IPS-NIHi11 (cell line): ENCODE results near the gene LHPP.
A peak's percentile ranks its signal among the peaks of the same experiment; 100 is the strongest.

Experiments
- DNase-seq: peaks from one replicate; pipeline ENCODE4 v3.0.0; 2012; ENCODE audit warnings: mixed read lengths, low spot score

Gene LHPP

DNA sequence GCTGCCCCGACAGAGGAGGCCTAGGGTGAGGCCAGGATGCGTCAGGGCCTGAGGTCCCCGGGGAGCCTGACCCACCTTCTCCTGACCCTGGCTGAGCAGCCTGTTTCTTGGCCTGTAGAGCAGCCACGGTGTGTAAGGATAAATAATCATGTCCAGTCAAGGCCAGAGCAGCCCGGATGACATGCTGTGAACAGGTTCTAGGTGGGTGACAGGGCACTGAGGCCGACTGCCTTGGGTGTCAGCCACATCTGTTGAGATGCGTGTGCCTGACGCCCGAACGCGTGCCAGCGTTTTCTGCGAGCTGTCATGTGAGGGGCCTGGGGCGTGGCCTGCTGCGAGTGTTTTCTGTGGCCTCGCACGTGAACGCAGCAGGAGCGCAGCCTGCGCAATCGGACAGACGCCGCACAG, 164.2 kb downstream of the LHPP start:
- no peak for DNase-seq

DNA sequence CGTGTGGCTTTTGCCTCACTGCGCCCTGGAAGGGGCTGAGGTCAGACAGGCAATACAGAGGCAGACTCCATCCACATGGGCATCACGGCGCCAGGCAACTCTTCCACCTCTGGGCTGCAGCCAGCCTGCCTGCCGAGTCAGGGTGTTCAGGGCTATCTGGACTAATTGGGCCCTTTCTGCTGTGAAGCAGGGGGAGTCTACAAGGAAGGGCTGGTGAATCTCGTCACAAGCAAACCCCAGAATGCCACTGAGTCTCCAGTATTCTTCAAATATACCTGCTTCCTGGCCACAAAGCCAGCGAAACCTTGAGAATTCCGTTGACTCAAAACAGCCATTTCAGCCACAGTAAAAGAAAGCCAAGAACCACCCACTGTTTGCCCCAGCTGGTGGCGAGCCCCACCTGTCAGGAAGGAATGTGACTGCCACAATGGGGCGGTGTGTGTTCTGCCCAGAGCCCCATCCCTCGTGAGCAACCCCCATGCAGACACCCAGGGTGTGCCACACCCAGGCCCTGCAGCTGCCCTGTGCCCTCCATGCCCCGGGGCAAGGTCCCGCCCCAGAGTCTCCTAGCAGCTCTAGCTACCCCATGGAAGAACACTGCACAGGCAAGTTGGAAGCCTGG, 165.2 kb downstream of the LHPP start:
- peak; percentile 75 for DNase-seq

DNA sequence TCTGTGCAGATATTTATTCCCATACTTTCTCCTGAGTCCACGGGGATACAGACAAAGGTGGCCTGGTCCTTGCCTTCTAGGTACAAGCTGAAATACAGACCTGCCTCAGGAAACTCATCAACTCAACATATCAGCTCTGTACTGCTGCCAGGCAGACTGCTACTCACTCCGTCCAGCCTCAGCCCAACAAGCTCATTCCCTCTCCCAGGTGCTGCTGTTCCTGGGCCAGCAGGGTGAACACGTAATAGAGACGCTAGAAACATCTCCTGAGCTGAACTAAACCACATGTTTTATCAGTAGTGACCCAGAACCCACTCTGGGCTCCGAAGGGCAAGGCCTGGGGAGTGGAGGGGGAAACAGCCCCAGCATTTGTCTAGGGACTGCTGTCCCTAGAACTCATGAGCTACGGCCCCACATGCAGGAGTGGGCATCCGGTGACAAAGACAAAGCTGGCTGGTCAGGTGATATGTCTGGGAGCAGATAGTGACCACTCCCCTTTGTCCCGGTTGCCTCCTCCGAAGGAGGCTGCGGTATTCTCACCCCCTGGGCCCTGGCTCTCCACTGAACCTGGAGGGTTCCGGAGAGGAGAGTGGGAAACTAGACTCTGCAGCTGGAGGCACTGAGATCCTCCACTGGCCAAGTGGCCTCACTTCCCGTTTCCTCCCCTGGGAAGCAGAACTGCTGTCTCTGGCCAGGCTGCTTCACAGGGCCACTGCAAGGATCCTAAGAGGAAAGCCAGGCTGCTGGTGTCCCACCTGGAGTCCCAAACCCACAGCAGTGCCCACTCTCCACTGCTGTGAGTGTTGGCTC, 166.4 kb downstream of the LHPP start:
- no peak for DNase-seq

DNA sequence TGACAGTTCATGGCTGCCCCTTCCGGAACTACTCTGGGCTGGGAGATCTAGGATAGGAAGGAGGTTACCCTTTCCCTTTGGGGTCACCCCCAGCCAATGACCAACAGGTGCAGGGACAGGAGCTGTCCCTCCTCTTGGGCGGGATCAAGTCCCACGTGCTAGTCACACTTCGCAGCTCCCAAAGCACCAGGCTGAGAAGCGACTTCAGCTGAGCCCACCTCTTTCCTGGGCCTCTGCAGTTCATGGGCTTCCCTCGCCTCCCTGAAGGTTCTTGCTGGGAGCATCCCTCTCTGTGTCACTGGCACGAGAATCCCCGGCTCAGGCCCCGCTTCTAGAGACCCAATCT, 167.0 kb downstream of the LHPP start:
- no peak for DNase-seq

DNA sequence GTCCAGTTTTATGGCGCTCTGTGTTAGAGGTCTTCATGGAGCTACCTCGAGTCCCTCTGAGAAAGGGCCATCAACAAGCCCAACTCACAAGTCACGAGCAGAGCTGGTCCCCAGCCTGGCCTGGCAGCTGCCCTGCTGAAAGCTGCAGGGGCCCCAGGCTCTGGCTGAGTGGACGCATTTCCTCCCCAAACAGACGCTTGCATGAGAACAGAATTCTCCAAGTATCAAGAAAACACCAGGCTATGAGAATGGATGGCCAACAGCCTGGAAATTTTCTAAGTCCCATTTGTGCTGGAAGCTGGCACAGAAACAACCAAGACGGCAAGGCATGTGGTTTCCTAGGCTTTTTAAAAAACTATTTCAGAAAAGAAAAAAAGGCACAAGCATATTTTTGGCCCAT, 167.8 kb downstream of the LHPP start:
- no peak for DNase-seq

DNA sequence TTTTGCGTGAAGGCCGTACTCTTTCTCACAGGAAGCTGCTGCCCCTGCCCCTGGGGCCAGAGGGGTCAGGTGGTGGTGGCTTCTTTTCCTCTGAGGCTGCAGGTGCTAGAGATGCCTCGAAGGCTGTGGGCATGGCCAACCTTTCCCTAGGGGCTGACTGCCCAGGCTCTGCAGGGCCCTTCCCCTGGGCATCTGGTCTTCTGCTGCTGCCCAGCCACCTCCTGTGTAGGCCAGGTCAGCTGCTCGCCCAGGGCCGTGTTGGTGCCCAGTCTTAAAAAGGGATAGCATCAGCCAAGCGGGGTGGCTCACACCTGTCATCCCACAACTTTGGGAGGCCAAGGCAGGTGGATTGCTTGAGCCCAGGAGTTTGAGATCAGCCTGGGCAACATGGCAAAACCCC, 168.2 kb downstream of the LHPP start:
- no peak for DNase-seq

DNA sequence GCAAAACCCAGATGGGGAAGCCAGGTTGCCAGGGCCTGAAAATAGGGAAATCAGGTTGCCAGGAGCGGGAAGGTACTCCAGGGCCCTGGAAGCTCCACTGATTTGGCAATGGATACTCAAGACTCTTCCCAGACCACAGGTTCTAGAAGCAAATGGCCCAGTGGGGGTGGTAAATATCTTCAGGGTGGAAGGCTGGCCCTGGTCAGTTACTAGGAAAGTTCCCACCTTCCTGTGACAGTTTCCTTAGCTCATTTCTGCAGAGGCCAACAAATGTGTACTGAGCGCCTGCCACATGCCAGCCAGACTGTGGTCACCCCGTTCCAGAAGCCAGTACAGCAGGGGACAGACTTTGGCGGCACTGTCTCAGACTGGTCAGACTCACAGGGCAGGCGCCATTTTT, 168.9 kb downstream of the LHPP start:
- no peak for DNase-seq

DNA sequence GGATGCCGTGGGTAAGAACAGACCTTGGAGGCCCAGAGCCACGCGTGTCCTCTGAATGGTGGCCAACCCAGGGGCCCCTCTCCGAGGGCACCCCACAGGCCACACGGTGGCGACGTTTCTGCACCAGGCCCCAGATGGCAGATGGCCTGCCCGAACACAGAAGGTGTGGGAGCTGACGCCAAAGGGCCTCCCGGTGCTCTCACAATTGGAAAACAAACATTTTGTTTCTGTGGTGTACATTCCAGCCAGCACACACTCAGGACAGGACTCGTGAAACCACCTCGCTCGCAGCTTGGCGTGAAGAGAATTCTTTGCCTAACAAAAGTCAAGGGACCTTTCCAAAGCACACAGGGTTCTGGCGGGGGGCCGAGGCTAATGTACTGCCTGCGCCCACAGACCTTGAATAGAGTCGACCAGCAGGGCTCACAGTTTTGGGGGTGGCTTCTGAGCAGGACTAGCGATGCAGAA, 170.5 kb downstream of the LHPP start:
- DNase-seq: peak; percentile 76

DNA sequence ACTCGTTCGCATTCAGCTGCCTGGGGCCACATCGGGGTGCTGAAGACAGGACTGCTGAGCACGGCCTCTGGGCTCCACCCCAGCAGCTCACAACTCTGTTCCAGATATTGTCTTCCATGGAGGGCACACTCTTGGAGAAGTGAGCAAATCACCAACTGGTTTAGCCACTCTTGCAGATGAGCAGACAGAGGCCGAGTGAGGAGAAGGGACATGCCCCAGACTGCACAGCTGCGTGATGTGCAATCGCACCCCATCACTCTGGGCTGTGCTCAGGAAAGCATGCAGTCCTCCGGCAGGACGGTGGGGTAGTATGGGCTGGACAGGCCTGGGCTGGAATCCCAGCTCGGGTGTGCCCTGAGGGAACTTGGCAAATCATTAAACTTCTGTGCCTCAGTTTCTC, 170.9 kb downstream of the LHPP start:
- DNase-seq: no peak

DNA sequence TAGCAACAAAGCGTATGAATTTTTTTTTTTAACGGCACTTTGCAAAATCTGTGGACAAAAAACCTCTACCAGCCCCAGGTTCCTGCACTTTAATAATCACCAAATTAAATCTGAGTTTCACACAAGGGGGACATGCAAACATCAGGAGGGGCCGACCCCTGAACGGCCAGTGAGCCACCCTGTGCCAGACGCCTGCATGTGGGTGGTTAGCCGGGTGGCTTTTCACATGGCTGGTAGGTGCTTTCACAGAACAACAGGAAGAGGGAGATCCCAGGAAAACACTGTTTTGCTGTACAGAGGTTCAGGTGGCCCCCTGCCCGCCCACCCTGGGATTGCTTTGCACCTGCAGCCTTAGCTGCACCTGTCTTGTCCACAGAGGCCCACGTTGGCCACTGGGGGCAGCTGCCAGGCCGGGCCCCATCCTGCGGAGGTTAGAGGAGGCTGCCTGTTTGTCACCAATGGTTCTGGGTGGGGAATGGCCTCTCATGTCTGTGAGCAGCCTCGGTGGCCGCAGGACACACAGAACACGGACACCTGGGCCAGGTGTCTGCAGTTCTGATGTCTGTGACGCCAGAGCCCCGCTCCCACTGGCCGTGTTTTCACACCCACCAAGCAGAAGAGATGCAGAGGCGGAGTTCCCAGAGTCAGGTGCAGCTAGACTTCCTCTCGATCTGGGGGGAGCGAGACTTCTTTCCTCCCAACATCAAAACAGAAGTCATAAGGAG, 174.8 kb downstream of the LHPP start:
- DNase-seq: peak; percentile 74

DNA sequence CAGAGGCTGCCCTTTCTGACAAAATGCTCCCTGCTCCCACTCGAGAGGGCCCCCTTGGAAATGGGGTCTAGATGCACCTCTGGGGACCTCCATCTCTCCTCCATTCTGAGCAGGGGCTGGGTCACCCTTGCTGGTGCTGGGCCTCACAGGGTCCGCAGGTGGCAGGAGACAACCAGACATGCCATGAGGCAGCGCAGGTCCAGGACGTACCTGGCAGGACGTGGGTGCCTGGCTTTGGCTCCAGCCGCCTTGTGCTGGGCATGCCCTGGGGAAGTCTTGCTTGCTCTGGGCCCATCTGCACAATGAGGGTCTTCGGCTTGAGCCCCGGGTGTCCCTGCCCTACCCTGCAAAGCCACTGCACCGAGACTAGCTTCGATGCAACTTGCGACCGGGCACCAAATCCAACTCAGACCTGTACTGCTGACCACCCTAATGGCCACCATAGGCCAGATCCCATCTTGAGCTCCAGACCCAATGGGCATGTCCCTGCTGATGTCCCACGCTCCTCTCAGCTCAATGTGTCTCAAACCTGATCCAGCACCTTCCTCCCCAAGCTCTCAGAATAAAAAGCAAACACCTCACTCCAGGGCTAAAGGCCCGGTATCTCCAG, 175.6 kb downstream of the LHPP start:
- no peak for DNase-seq

DNA sequence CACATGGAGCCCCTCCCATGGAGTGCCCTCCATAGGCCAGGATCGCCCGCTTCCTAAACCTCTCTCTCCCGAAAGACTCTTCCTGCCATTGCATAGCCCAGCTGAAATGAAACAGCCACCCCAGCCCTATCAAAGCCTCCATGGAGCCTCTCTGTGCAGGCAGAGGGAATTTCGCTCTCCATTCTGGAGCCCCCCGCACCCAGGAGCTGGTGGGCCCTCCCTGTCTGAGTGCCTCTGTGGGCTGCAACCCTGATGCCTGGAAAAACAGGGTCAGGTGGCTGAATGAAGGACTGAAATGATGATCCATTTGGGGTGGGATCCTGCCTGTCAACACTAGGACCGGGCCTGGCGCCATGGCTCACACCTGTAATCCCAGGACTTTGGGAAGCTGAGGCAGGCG, 176.1 kb downstream of the LHPP start:
- no peak for DNase-seq

DNA sequence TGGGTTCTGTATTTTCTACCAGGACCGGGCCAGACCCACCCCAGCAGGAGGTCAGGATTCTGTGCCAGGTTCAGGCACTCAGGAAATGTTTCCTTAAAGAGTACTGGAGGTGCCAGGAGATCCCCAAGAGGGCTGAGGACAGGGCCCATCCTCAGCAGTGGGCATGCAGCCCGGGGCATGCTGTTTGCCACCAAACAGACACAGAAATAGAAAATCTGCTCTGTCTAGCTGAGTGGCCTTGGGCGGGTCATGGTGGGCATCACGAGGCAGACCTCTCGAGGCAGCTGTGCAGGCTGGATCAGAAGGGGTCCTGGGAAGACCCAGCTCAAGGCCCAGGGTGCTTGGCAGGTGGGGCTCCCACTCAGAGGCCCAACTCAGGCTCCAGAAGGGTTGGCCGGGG, 177.6 kb downstream of the LHPP start:
- no peak for DNase-seq

DNA sequence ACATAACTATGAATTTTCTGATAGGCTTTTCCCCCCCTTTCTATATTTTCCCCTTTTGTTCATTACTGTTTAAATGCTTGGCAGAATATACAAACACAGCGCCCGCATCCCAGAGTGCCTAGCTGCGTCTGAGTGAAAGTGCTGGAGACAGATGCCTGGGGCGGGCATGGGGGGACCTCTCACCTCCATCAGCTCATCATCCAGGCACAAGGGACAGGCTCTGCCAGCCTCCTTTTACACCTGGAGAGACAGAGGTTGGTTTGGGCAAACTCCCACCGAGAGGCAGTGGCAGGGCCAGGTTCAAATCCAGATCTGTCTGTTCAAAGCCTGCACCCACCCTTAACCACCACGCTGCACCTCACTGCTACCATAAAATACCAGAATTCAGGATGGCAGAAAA, 178.0 kb downstream of the LHPP start:
- DNase-seq: no peak

DNA sequence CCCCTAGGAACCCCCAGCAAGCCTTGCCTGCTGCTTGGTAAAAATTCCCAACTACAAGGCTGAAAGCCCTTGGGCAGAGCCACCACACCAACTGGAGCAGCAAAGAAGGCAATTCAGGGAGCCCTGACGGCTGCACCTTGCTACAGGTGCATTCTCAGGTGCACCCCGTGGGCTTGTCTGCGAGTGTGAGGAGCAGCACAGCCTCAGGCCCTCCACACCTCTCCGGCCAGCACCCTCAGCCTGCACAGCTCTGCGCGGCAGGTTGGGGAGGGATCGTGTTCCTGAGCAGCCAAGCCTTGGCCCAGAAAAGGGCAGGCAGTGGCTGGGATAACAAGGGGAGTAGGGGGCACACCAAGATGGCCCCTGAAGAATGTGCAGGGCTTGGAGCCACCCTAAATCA, 178.4 kb downstream of the LHPP start:
- no peak for DNase-seq

DNA sequence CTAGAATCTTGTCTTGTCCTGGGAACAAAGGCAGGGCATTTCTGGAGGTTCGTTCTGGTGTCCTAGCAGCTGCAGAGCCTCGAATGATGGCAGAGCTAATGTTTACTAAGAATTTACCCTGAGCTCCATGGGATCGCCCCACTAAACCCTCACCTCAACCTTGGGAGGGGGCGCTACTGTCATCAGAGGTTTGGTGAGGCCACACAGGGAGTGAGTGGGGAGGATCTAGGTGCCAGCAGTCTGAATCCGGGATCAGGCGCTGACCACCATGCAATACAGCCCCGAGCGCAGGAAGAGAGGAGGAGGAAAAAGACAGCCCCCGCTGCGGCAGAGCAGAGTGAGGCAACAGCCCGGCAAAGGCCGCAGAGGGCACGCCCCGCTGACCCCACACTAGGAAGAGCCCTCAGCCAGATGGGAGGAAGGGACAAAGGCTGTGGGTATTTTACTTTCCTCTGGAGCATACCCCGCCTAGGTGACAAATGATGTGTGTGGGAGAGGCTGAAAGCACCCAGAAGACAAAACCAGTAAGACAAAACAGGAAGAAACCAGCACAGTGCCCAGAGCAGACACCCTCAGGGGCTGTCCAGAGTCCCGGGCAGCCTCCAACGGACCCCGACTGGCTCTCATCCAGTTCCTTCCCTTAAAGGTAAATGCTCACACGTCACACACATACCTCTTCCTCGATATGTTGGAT, 179.1 kb downstream of the LHPP start:
- DNase-seq: no peak

DNA sequence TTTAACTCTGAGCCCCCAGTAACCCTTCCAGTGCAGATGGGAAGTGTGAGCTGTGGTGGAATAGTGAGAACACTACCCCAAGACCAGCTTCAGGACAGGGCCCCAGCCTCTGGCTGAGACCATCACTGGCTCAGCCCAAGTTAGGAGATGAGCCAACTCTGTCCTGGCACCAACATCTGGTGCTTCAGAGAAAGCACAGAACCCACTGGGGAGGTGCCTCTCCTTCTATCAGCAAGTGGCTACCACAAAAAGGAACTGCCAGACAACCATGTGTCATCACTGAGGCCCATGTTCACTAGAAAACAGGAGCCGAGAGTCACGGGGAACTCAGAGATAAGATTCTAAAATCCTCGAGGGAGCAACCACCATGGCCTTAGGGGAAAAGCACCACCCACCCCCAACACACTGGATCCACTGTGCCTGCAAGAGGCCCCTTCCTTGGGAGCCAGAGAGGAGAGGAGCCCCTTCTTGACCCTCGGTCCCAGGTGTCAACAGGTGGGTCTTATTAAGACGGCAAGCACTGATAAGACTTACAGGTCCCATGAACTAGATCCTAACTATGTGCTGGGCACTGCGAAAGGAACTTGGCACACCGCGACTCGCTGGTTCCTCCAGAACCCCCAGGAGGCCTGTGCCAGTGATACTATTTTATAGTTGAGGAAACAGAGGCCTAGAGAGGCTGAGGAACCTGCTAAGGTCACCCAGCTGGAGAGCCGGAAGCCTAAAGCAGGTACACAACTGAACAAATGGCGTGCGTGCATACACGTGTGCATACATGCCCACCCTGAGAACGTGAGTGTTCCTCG, 179.9 kb downstream of the LHPP start:
- DNase-seq: no peak

DNA sequence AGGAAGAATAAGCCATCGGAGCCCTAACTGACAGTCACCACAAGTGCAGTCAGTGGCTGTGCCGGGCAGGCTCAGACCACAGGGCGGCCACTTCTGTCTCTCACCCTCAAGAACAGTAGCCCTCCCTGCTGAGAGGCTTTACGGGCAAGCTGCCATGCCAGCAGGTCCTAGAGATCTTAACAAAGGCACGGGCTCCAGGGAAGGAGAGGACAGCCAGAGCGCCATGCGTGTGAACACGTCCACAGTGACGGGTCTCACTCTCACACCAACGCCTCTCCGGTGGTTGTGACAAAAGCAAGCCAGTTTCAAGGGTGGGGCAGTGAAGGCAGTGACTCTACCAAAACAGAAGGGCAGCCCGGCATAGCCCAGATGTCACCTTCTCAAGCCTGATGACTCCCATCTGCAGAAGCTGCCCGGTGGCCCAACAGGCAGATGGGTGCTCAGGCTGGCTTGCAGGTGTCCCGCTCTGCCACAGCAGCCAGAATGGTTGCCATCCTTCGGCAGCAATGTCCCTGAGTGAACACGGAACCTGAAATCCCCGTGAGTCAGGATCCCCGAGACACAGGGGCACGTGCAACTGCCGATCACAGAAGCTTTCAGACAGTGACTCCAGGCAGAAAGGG, 180.6 kb downstream of the LHPP start:
- no peak for DNase-seq

DNA sequence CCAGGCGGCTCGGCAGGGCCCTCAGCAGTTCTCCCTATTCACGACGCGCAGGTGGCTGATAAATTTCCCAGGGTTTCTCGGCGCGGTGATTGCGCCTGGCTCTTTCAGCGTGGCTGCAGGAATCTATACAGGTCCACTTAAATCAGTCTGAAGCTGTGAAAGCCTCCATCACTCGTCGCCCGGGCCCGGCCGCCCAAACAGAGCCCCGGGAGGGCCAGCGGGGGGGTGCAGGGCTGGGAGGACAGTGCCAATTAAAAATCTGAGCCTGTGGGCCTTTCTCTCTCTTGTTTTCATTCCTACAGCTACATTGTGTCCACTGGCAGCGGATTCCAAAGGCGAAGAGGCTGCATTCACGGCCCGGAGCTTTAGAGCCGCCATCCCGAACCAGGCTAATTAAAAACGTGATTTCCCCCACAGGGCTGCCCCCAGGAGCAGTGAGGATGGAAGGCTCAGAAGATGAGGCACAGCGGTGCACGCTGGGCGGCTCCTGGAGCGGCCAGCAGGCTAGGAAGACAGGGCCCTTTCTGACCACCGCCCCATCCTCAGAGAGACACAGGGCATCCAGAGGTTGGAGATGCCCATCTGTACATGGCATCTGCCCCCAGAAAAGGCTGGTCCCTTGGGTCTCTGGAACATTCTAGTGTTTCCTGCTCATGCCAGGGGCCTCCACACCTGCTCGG, 181.8 kb downstream of the LHPP start:
- no peak for DNase-seq

DNA sequence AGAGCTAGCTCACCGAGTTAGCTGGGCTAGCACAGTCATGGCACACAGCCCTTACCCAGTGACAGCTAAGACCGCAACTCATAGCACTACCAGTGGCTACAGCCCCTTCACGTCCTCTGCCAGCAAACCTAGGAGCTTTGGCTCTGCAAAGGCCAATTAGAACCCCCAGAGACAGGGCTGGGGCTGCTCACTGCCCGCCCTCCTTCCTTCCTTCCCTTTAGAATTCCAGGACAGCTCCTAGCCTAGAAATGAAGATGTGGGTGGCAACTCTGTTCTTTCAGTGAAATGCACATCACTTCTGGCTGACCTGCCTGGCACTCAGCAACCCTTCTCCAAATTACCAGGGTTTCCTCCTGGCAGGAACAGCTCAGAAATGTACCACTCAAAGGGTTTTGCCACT, 182.6 kb downstream of the LHPP start:
- no peak for DNase-seq
